ENCODE results near the gene GPANK1.

The GPANK1 gene

DNA sequence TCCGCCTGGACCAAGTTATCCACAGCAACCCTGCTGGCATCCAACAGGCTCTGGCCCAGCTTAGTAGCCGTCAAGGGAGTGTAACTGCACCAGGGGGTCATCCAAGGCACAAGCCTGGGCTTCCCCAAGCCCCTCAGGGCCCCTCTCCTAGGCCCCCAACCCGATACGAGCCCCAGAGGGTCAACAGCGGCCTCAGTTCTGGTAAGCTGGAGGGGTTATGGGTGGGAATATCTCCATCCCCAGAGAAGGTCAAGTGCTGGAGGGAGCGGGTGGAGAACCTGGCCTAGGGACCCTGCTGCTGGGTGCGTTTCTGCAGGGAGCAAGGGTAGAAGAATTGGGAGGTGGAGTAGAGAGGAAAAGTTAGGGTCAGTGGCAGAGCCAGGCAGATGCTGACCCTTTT lies 31.4 kb downstream of the GPANK1 start:
- Histone ChIP-seq H3K9ac (ENCODE audit: low read length) (no peak overlapping the region), H3K4me3 (ENCODE audit: low read length) (no peak overlapping the region), H4K20me1 (ENCODE audit: insufficient read depth, low read length) (no peaks in the 10 kb centered on the region), H3K27ac (ENCODE audit: low read length) (no peak overlapping the region), H3K4me2 (ENCODE audit: low read length) (no peak overlapping the region), H3K27me3 (ENCODE audit: low read depth, low read length) (no peaks in the 10 kb centered on the region), H3K4me1 (ENCODE audit: low read length) (no peaks in the 10 kb centered on the region), H3K9me3 (ENCODE audit: insufficient read depth, low read length) (no peaks in the 10 kb centered on the region), H2AFZ (ENCODE audit: low read depth, low read length) (no peak overlapping the region), H3K36me3 (replicated peaks; ENCODE audit: low read depth, low read length) (peaks cover 37% of the 10 kb centered on the region), H3K79me2 (ENCODE audit: low read length) (no peaks in the 10 kb centered on the region)
- no peak for TF ChIP-seq EZH2phosphoT487 (IDR thresholded peaks at IDR 0.05; ENCODE audit: low read depth)
- TF ChIP-seq, protein P1, sequence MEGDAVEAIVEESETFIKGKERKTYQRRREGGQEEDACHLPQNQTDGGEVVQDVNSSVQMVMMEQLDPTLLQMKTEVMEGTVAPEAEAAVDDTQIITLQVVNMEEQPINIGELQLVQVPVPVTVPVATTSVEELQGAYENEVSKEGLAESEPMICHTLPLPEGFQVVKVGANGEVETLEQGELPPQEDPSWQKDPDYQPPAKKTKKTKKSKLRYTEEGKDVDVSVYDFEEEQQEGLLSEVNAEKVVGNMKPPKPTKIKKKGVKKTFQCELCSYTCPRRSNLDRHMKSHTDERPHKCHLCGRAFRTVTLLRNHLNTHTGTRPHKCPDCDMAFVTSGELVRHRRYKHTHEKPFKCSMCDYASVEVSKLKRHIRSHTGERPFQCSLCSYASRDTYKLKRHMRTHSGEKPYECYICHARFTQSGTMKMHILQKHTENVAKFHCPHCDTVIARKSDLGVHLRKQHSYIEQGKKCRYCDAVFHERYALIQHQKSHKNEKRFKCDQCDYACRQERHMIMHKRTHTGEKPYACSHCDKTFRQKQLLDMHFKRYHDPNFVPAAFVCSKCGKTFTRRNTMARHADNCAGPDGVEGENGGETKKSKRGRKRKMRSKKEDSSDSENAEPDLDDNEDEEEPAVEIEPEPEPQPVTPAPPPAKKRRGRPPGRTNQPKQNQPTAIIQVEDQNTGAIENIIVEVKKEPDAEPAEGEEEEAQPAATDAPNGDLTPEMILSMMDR (IDR thresholded peaks at IDR 0.05; ENCODE audit: low read depth, low read length), result no peak

DNA sequence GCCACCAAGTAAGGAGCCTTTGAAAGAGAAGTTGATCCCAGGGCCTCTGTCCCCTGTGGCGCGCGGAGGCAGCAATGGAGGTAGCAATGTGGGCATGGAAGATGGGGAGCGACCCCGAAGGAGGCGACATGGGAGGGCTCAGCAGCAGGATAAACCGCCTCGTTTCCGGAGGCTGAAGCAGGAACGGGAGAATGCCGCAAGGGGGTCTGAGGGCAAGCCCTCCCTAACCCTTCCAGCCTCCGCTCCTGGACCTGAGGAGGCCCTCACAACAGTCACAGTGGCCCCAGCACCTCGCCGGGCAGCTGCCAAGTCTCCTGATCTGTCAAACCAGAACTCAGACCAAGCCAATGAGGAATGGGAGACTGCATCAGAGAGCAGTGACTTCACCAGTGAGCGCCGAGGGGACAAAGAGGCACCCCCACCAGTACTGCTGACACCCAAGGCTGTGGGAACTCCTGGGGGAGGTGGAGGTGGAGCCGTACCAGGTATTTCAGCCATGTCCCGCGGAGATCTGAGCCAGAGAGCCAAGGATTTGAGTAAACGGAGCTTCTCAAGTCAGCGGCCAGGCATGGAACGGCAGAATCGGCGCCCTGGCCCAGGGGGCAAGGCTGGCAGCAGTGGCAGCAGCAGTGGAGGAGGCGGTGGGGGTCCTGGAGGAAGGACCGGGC lies 32.4 kb downstream of the GPANK1 start:
- no peaks in the 10 kb centered on the region for H4K20me1 ChIP-seq (ENCODE audit: insufficient read depth, low read length)
- H3K27me3 ChIP-seq (ENCODE audit: low read depth, low read length), result no peaks in the 10 kb centered on the region
- H3K4me3 ChIP-seq (ENCODE audit: low read length), result no peak overlapping the region
- no peaks in the 10 kb centered on the region for H3K79me2 ChIP-seq (ENCODE audit: low read length)
- H3K9ac ChIP-seq (ENCODE audit: low read length), result no peak overlapping the region
- H3K4me2 ChIP-seq (ENCODE audit: low read length), result no peak overlapping the region
- no peaks in the 10 kb centered on the region for H3K9me3 ChIP-seq (ENCODE audit: insufficient read depth, low read length)
- no peaks in the 10 kb centered on the region for H3K4me1 ChIP-seq (ENCODE audit: low read length)
- H2AFZ ChIP-seq (ENCODE audit: low read depth, low read length), result no peak overlapping the region
- peaks cover 36% of the 10 kb centered on the region for H3K36me3 ChIP-seq (replicated peaks; ENCODE audit: low read depth, low read length)
- TF ChIP-seq EZH2phosphoT487 (IDR thresholded peaks at IDR 0.05; ENCODE audit: low read depth), result no peak
- TF ChIP-seq, protein P1 (IDR thresholded peaks at IDR 0.05; ENCODE audit: low read depth, low read length), result no peak
- no peak overlapping the region for H3K27ac ChIP-seq (ENCODE audit: low read length)

DNA sequence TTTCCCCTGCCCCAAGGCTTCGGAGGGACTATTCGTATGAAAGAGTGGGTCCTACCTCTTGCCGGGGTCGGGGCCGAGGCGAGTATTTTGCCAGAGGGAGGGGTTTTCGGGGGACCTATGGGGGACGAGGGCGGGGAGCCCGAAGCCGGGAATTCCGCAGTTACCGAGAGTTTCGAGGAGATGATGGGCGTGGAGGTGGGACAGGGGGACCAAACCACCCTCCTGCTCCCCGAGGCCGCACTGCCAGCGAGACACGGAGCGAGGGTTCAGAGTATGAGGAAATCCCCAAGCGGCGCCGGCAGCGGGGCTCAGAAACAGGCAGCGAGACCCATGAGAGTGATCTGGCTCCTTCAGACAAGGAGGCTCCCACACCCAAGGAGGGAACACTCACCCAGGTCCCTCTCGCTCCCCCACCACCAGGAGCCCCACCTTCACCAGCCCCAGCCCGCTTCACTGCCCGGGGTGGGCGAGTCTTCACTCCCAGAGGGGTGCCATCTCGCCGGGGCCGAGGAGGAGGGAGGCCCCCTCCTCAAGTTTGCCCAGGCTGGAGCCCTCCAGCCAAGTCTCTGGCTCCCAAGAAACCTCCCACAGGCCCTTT lies 33.0 kb downstream of the GPANK1 start:
- Histone ChIP-seq H3K4me1 (ENCODE audit: low read length) (no peaks in the 10 kb centered on the region), H3K79me2 (ENCODE audit: low read length) (no peaks in the 10 kb centered on the region), H3K4me2 (ENCODE audit: low read length) (no peak overlapping the region), H2AFZ (ENCODE audit: low read depth, low read length) (no peak overlapping the region), H3K27me3 (ENCODE audit: low read depth, low read length) (no peaks in the 10 kb centered on the region), H3K36me3 (replicated peaks; ENCODE audit: low read depth, low read length) (peaks cover 40% of the 10 kb centered on the region), H3K27ac (ENCODE audit: low read length) (no peak overlapping the region), H4K20me1 (ENCODE audit: insufficient read depth, low read length) (no peaks in the 10 kb centered on the region), H3K9me3 (ENCODE audit: insufficient read depth, low read length) (no peaks in the 10 kb centered on the region), H3K9ac (ENCODE audit: low read length) (no peak overlapping the region), H3K4me3 (ENCODE audit: low read length) (no peak overlapping the region)
- no peak for TF ChIP-seq EZH2phosphoT487 (IDR thresholded peaks at IDR 0.05; ENCODE audit: low read depth)

GRCh38 chr6:31631209-31631608 lies 33.6 kb downstream of the GPANK1 start:
- H3K27ac ChIP-seq (ENCODE audit: low read length), result no peak overlapping the region
- no peaks in the 10 kb centered on the region for H3K9me3 ChIP-seq (ENCODE audit: insufficient read depth, low read length)
- no peak overlapping the region for H3K9ac ChIP-seq (ENCODE audit: low read length)
- H4K20me1 ChIP-seq (ENCODE audit: insufficient read depth, low read length), result no peaks in the 10 kb centered on the region
- TF ChIP-seq, protein P1 (IDR thresholded peaks at IDR 0.05; ENCODE audit: low read depth, low read length), result no peak
- TF ChIP-seq EZH2phosphoT487 (IDR thresholded peaks at IDR 0.05; ENCODE audit: low read depth), result no peak
- H3K4me1 ChIP-seq (ENCODE audit: low read length), result no peaks in the 10 kb centered on the region
- no peaks in the 10 kb centered on the region for H3K79me2 ChIP-seq (ENCODE audit: low read length)
- H3K36me3 ChIP-seq (replicated peaks; ENCODE audit: low read depth, low read length), result peaks cover 42% of the 10 kb centered on the region
- no peak overlapping the region for H3K4me3 ChIP-seq (ENCODE audit: low read length)
- no peaks in the 10 kb centered on the region for H3K27me3 ChIP-seq (ENCODE audit: low read depth, low read length)
- no peak overlapping the region for H3K4me2 ChIP-seq (ENCODE audit: low read length)
- no peak overlapping the region for H2AFZ ChIP-seq (ENCODE audit: low read depth, low read length)

All from OCI-LY3 (cell line).